ENCODE results near the gene CMIP.

- TF ChIP-seq CTCF (conservative IDR thresholded peaks at IDR 0.05; ENCODE audit: low read depth, low read length) (no peak), EZH2 (IDR thresholded peaks at IDR 0.05; ENCODE audit: low read length, unreplicated experiment) (no peak), EZH2phosphoT487 (IDR thresholded peaks at IDR 0.05; ENCODE audit: borderline replicate concordance, low read length) (no peak)
Measured at GRCh38 chr16:81483064-81483969, 38.7 kb downstream of the CMIP start.
